ENCODE data around the gene RABEP1.
"Not testable (repeated sequence)": the region's sequence is repeated elsewhere in the genome, so short reads cannot be mapped to it uniquely, and the experiment has no call there.

Gene RABEP1

GRCh38 chr17:5429191-5429887 lies 147.3 kb downstream of the RABEP1 start:
- Histone ChIP-seq H3K9me3 (ENCODE audit: low read depth, low read length) (no peaks in the 10 kb centered on the region), H3K4me3 (no peak overlapping the region), H3K27ac (peak overlapping the region; percentile 48), H3K36me3 (ENCODE audit: insufficient read depth, low read length) (peaks cover 92% of the 10 kb centered on the region), H3K9ac (ENCODE audit: insufficient read length) (no peak overlapping the region)
- no peak for DNase-seq (ENCODE audit: low read depth, low spot score)
- TF ChIP-seq EZH2 (IDR thresholded peaks at IDR 0.05) (no peak), POLR2AphosphoS5 (IDR thresholded peaks at IDR 0.05; ENCODE audit: borderline replicate concordance, low read depth, low read length) (no peak), FOXP2 (optimal IDR thresholded peaks at IDR 0.05; ENCODE audit: control extremely low read depth, extremely low read length, insufficient read depth) (no peak)

DNA sequence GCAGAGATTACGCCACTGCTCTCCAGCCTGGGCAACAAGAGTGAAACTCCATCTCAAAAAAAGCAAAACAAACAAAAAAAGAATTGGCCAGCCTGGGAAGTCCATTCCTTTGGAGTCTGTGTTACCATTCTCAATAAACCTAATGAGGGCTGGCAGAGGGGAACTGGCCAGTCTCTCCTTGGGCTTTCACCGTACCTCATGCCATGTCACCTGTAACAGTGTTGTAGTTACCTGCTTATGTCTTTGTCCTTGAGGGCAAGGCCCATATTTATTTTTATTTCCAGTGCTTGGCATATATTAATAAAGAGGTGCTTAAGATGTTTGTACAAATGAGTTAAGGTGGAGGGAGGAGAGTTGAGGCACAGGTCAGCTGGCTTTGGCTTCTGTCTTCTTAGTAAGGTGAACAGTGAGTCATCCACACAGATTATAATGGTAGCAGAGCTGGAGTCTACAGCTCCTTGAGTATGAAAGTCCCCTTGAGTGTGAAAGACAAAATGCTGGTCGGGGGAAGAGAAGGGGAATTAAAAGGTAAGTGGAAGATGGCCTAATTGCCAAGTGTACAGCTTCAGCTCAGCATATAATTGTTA lies 148.4 kb downstream of the RABEP1 start:
- Histone ChIP-seq H3K9ac (ENCODE audit: insufficient read length) (no peak overlapping the region), H3K36me3 (ENCODE audit: insufficient read depth, low read length) (peaks cover 90% of the 10 kb centered on the region), H3K9me3 (ENCODE audit: low read depth, low read length) (no peaks in the 10 kb centered on the region), H3K4me3 (no peak overlapping the region), H3K27ac (no peak overlapping the region)
- TF ChIP-seq FOXP2 (optimal IDR thresholded peaks at IDR 0.05; ENCODE audit: control extremely low read depth, extremely low read length, insufficient read depth) (no peak), EZH2 (IDR thresholded peaks at IDR 0.05) (no peak), POLR2AphosphoS5 (IDR thresholded peaks at IDR 0.05; ENCODE audit: borderline replicate concordance, low read depth, low read length) (no peak)
- DNase-seq (ENCODE audit: low read depth, low spot score): no peak

- not testable (repeated sequence) for H3K9ac ChIP-seq (ENCODE audit: insufficient read length); H3K9me3 ChIP-seq (ENCODE audit: low read depth, low read length); H3K27ac ChIP-seq; H3K4me3 ChIP-seq; DNase-seq (ENCODE audit: low read depth, low spot score)
- H3K36me3 ChIP-seq (ENCODE audit: insufficient read depth, low read length): peaks cover 89% of the 10 kb centered on the region
Measured at GRCh38 chr17:5431234-5431633, 149.2 kb downstream of the RABEP1 start.

DNA sequence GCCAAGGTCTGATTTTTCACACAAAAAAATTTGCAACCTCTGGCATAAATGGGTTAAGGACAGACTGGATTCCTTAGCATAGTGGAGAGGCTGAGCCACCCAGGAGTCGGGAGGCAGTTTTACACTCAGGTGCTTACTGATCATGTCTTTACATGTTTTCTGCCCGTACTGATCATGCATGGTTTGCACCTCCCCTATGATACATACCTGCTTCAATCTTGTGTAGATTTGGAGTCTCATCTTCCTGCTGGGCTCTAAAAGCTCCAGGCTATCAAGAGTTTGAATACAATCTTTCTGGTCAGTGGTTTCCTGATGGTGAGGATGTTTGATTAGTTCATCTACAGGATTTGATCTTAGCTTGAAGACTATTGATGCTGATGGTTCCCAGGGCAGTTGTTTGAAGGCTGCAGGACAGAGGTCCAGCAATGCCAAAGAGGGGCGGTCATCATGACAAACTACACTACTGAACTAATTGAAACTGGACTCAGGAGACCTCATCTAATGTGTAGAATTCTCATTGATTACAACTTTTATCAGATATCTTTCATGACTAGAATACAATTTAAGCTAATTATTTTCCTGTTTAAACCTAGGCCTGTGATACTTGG lies 150.0 kb downstream of the RABEP1 start:
- Histone ChIP-seq H3K9ac (ENCODE audit: insufficient read length) (no peak overlapping the region), H3K27ac (peak overlapping the region; percentile 4; the same call in 1 of the 2 replicates), H3K9me3 (ENCODE audit: low read depth, low read length) (no peaks in the 10 kb centered on the region), H3K36me3 (ENCODE audit: insufficient read depth, low read length) (peaks cover 90% of the 10 kb centered on the region), H3K4me3 (no peak overlapping the region)
- DNase-seq (ENCODE audit: low read depth, low spot score): no peak
- TF ChIP-seq EZH2 (IDR thresholded peaks at IDR 0.05): no peak
- no peak for TF ChIP-seq FOXP2 (optimal IDR thresholded peaks at IDR 0.05; ENCODE audit: control extremely low read depth, extremely low read length, insufficient read depth)
- TF ChIP-seq POLR2AphosphoS5 (IDR thresholded peaks at IDR 0.05; ENCODE audit: borderline replicate concordance, low read depth, low read length): no peak

DNA sequence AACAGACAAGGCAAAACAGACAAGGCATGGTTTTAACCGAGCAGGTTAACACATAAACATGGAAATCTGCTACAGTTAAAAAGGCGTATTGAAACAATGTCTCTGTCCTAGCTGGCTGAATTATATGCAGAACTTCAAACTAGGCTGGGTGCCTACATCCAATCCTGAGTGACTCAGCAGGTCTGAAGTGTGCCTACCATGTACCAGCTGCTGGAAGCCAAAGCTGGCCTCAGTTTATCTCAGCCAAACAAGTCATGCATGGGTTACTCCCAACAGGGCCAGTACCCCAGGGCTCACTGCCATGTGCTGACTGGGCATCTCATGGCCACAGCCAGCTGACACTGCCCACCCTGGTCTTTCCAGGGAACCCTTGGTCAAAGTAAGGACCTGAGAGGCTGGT lies 152.9 kb downstream of the RABEP1 start:
- H3K4me3 ChIP-seq: no peak overlapping the region
- H3K27ac ChIP-seq: peak overlapping the region; percentile 70
- no peaks in the 10 kb centered on the region for H3K9me3 ChIP-seq (ENCODE audit: low read depth, low read length)
- H3K9ac ChIP-seq (ENCODE audit: insufficient read length): no peak overlapping the region
- H3K36me3 ChIP-seq (ENCODE audit: insufficient read depth, low read length): peaks cover 78% of the 10 kb centered on the region
- no peak for DNase-seq (ENCODE audit: low read depth, low spot score)
- TF ChIP-seq POLR2AphosphoS5 (IDR thresholded peaks at IDR 0.05; ENCODE audit: borderline replicate concordance, low read depth, low read length) (no peak), FOXP2 (optimal IDR thresholded peaks at IDR 0.05; ENCODE audit: control extremely low read depth, extremely low read length, insufficient read depth) (no peak), EZH2 (IDR thresholded peaks at IDR 0.05) (no peak)
